Small intestine (tissue), 7 donors: ENCODE results near the gene BLVRA. TPM values are rescaled to one million over a fixed set of nuclear protein-coding genes. Genes with fewer than 3 reads are reported as not detected.

Source experiments
- DNase-seq, 2 donors: peaks; one replicate each; pipeline versions ENCODE4 v3.0.0 to v3.0.0-alpha.2; 2013
- FAIRE-seq: peaks from 2 replicates; lab custom pipeline; 2012; peaks lifted over from hg19 to GRCh38; lab: Jason Lieb, UNC
- H3K27ac ChIP-seq, 3 donors: one replicate each; pipeline ENCODE4 v1.5.1; 2013; ENCODE audit warnings: low read length in 2 of 3, mild to moderate bottlenecking in 2 of 3, control low read depth in 1 of 3, inconsistent platforms in 1 of 3, low read depth in 1 of 3, moderate library complexity in 1 of 3
- H3K27me3 ChIP-seq, 3 donors: one replicate each; pipeline ENCODE4 v1.6.1; 2013; ENCODE audit warnings: low read length in 3 of 3, inconsistent platforms in 1 of 3; ENCODE audit not compliant: control insufficient read depth in 3 of 3, insufficient read depth in 3 of 3
- H3K36me3 ChIP-seq, 3 donors: one replicate each; pipeline ENCODE4 v1.6.1; 2013; ENCODE audit warnings: low read length in 3 of 3, inconsistent platforms in 1 of 3, low read depth in 1 of 3, mild to moderate bottlenecking in 1 of 3, moderate library complexity in 1 of 3; ENCODE audit not compliant: control insufficient read depth in 3 of 3, insufficient read depth in 2 of 3
- H3K4me1 ChIP-seq, 3 donors: one replicate each; pipeline ENCODE4 v1.6.1; 2013; ENCODE audit warnings: low read length in 2 of 3, inconsistent platforms in 1 of 3, low read depth in 1 of 3, mild to moderate bottlenecking in 1 of 3, moderate library complexity in 1 of 3; ENCODE audit not compliant: control insufficient read depth in 3 of 3, insufficient read depth in 2 of 3
- H3K4me3 ChIP-seq, 3 donors: one replicate each; pipeline ENCODE4 v1.5.1; 2013; ENCODE audit warnings: low read length in 3 of 3, control low read depth in 1 of 3, inconsistent platforms in 1 of 3, low read depth in 1 of 3, mild to moderate bottlenecking in 1 of 3, moderate library complexity in 1 of 3
- H3K9me3 ChIP-seq, 2 donors: one replicate each; pipeline ENCODE4 v1.6.1; 2013; ENCODE audit warnings: low read depth in 1 of 2, low read length in 1 of 2; ENCODE audit not compliant: control insufficient read depth in 2 of 2, insufficient read depth in 1 of 2
- WGBS, 3 donors: extraction: QIAGEN DNeasy Blood & Tissue Kit; methylation state at CpG; one replicate each; pipeline ENCODE4 v1.1.7; 2013; 5-methylcytosine and 5-hydroxymethylcytosine counted together
- polyA plus RNA-seq, 4 donors: library from polyadenylated mRNA; stranded (reverse) in 3 of 4; unstranded in 1 of 4; fragments of 200-250 nt in 3 of 4; fragments of 120-200 nt in 1 of 4; gene quantifications; one replicate each; pipeline versions ENCODE4 v1.2.1 to v1.2.3, GENCODE V29; 2013
- donor health status: healthy with polysubstance abuse.
- donor health status: control.
- donor health status: control.
- donor health status: Bipolar disorder and iron deficiency.
- donor health status: healthy.

The BLVRA gene
- polyA plus RNA-seq, 4 donors: 3.4 to 22.2 (median 15.4) TPM

DNA sequence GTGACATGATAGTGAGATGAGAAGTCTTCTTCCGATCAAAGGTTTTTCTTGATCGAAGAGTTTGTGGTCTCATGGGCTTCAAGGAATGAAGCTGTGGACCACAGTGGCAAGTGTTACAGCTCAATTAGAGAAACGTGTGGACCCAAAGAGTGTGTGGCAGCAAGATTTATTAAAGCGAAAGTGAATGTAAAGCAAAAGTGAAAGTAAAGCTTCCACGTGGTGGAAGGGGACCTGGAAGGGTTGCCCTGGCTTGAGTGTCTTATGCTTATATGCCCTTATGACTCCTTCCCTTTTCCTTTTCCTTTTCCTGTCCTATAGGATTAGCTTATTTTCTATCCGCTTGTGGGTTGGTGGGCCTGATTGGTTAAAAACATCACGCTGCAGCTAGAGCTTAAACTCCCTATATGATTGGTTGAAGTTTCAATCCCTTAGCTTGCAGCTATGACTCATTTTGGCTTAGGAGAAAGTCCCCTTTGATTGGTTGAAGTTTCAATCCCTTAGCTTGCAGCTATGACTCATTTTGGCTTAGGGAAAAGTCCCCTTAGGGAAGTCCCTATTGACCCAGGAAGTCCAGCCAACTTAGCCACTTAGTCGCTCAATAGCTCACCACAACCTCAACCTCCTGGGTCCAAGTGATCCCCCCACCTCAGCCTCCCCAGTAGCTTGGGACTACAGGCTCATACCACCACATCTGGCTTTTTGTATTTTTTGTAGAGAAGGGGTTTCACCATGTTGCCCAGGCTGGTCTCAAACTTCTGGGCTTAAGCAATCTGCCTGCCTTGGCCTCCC, 76.2 kb downstream of the BLVRA start:
- WGBS, 3 donors: 44 to 61% (median 57%) methylated on average over 8 of the region's 8 CpGs
- H3K27me3 ChIP-seq: no peaks in the 10 kb centered on the region
- DNase-seq: peak; percentile 51 to 81
- H3K4me1 ChIP-seq: peaks cover 0 to 2% (median 2%) of the 10 kb centered on the region in 3 donors
- H3K27ac ChIP-seq: peak overlapping the region in 1 of 3 donors; percentile 57
- FAIRE-seq: no peak
- peak overlapping the region in 1 of 3 donors; percentile 30 for H3K4me3 ChIP-seq
- no peaks in the 10 kb centered on the region for H3K36me3 ChIP-seq
- H3K9me3 ChIP-seq: peaks cover 0 to 13% of the 10 kb centered on the region in 2 donors

DNA sequence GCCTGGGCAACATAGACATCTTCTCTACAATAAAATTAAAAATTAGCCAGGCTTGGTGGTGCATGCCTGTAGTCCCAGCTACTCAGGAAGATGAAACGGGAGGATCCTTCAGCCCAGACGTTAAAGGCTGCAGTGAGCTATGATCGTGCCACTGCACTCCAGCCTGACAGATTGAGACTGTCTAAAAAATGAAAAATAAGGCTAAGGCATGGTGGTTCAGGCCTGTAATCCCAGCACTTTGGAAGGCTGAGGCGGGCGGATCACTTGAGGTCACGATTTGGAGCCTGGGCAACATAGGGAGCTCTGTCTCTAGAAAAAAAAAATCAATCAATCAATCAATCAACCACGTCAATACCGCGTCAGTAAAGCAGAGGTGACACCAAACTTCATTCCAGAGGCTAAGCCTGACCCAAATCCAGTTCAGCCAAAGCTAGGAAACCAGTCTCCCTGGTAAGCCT, 79.8 kb downstream of the BLVRA start:
- Histone ChIP-seq H3K27me3 (no peaks in the 10 kb centered on the region), H3K4me3 (no peak overlapping the region), H3K36me3 (no peaks in the 10 kb centered on the region), H3K27ac (no peak overlapping the region), H3K9me3 (peaks cover 0 to 3% of the 10 kb centered on the region in 2 donors), H3K4me1 (peaks cover 0 to 2% (median 2%) of the 10 kb centered on the region in 3 donors)
- WGBS, 3 donors: 63 to 80% (median 63%) methylated on average over 9 of the region's 9 CpGs
- FAIRE-seq (no peak), DNase-seq (peak in 1 of 2 donors; percentile 3)

DNA sequence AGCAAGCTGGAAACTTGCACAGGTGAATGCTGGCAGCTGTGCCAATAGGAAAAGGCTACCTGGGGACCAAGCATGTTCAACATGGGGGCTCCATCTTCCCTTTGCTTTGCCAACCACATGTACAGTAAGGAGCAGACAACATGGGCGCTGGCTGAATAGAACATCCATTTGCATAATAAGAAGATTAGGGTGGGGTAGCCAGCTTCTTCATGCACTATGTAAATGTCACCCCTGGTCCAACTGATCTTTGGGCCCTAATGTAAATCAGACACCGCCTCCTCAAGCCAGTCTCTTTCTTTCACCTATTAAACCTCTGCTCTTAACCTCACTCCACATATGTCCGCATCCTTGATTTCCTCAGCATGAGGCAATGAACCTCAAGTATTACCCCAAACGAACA, 84.8 kb downstream of the BLVRA start:
- 86 to 94% (median 87%) methylated on average over 4 of the region's 4 CpGs for WGBS, 3 donors

DNA sequence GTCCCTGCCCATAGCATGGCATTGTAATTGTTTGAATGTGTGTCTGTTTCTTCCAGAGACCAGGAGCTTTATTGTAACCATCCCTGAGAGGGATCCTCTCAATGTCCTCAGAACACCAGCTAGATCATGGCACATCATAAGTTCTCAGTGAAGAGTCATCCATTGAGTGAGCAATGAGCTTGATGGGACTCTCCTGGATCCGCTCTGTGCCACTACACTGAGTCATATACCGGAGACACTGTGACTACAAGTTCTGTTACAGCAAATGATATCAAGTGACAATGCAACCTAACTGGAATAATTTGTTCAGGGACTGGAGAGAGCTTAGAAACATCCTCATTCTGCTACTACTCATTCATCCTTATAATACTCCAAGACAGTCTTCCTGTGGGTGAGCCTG, 85.8 kb downstream of the BLVRA start:
- Histone ChIP-seq H3K27ac (no peak overlapping the region), H3K27me3 (no peaks in the 10 kb centered on the region), H3K9me3 (no peaks in the 10 kb centered on the region), H3K36me3 (no peaks in the 10 kb centered on the region), H3K4me3 (no peak overlapping the region), H3K4me1 (no peaks in the 10 kb centered on the region)
- 89 to 94% (median 94%) methylated on average over 2 of the region's 2 CpGs for WGBS, 3 donors
- no peak for DNase-seq
- FAIRE-seq: no peak

More for the DNA sequence above, 84.8 kb downstream of the BLVRA start:
- peaks cover 0 to 2% (median 0%) of the 10 kb centered on the region in 3 donors for H3K4me1 ChIP-seq
- no peak overlapping the region for H3K4me3 ChIP-seq
- no peaks in the 10 kb centered on the region for H3K27me3 ChIP-seq
- no peak for DNase-seq
- H3K36me3 ChIP-seq: no peaks in the 10 kb centered on the region
- FAIRE-seq: no peak
- no peak overlapping the region for H3K27ac ChIP-seq
- no peaks in the 10 kb centered on the region for H3K9me3 ChIP-seq

DNA sequence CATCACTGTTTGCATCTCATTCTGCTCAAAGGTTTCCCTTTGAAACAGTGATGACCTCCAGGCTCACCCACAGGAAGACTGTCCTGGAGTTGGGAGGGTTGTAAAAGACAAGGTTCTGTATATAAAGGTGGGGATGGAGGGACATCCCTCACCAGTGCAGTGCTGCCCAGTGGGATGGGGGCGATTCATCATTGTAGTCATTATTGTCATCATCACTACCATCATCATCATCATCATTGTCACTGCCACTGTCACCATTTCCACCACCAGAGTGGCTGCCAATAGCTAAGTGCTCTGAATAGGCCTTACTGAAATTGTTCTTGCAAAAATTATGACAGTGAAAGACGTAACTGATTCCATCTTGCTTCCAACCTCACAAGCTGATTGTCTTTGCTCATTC, 86.2 kb downstream of the BLVRA start:
- Histone ChIP-seq H3K27me3 (no peaks in the 10 kb centered on the region), H3K36me3 (no peaks in the 10 kb centered on the region), H3K9me3 (no peaks in the 10 kb centered on the region), H3K4me1 (no peaks in the 10 kb centered on the region), H3K4me3 (no peak overlapping the region), H3K27ac (no peak overlapping the region)
- FAIRE-seq (no peak), DNase-seq (no peak)
- 84 to 87% (median 85%) methylated on average over 2 of the region's 2 CpGs for WGBS, 3 donors

DNA sequence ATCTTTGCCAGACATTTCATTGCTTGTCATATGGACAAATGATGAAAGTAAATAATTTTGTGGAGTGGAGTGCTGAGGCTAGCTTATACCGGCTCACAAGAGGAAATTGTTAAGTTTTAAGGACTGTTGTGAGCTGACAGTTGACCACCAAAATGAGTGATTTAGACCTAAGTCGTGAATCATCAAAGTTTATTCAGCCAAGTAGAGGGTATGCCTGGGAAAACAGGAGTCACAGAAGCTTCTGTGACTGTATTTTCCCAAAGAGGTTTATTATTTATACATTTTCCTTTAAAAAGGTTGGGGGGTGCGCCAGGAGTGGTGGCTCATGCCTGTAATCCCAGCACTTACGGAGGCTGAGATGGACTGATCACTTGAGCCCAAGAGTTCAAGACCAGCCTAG, 89.0 kb downstream of the BLVRA start:
- DNase-seq: no peak
- no peaks in the 10 kb centered on the region for H3K4me1 ChIP-seq
- no peak for FAIRE-seq
- 44 to 76% (median 71%) methylated on average over 4 of the region's 4 CpGs for WGBS, 3 donors
- H3K36me3 ChIP-seq: no peaks in the 10 kb centered on the region
- no peak overlapping the region for H3K4me3 ChIP-seq
- H3K9me3 ChIP-seq: no peaks in the 10 kb centered on the region
- H3K27ac ChIP-seq: no peak overlapping the region
- H3K27me3 ChIP-seq: no peaks in the 10 kb centered on the region

DNA sequence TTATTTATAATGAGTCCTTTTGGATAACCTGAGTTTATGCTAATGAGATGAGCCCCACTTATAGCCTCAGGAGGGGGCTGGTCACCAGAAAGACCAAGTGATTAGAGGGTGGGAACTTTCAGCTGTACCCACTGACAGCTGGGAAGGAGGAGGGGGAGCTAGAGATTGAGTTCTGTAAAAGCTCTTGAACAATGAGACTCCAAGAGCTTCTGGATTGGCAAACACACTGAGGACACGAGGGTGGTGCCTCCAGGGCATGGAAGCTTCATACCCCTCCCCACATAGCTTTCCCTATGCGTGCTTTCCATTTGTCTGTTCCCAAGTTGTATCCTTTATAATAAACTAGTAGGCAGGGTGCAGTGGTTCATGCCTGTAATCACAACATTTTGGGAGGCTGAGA, 90.6 kb downstream of the BLVRA start:
- DNase-seq (no peak), FAIRE-seq (no peak)
- H3K4me3 ChIP-seq: no peak overlapping the region
- 64 to 68% (median 66%) methylated on average over 2 of the region's 2 CpGs for WGBS, 3 donors
- no peaks in the 10 kb centered on the region for H3K9me3 ChIP-seq
- H3K36me3 ChIP-seq: no peaks in the 10 kb centered on the region
- H3K27me3 ChIP-seq: no peaks in the 10 kb centered on the region
- H3K27ac ChIP-seq: no peak overlapping the region
- H3K4me1 ChIP-seq: no peaks in the 10 kb centered on the region

DNA sequence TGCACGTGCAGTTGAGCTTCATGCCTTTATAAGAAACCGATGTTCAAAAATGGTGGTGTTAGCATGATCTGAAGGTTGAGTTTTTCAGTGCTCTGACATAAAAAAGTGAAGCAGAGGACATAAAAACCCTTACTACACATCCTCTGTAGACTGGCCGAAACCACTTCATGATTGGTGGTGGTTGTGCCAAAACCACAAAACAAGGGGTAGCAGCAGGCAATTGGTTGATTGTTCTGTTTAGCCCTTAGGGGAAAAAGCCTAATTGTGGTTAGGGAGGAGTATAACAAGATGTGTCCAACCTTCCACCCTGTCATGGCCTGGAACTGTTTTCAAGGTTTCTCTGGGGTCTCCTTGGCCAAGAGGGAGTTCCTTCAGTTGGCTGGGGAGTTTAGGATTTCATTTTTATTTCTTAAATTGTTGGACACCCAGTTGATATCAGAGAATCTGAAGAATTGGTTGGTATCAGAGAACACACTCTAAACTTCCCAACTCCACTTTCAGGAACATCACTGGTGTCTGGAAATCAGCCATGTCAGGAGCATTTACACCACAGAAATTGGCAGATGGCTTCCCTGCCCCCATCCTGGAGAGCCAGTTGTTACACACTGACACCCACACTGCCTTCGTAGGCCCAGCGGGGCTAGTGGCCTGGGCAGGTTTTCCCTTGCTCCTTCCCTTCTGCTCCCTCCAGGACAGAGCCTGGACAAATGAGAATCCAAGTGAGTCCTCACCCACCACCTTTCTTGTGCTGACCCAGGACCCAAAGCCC, 92.1 kb downstream of the BLVRA start:
- FAIRE-seq (no peak), DNase-seq (no peak)
- H3K4me1 ChIP-seq: no peaks in the 10 kb centered on the region
- no peaks in the 10 kb centered on the region for H3K36me3 ChIP-seq
- H3K9me3 ChIP-seq: no peaks in the 10 kb centered on the region
- H3K27ac ChIP-seq: no peak overlapping the region
- 82 to 94% (median 89%) methylated on average over 5 of the region's 5 CpGs for WGBS, 3 donors
- H3K4me3 ChIP-seq: no peak overlapping the region
- H3K27me3 ChIP-seq: no peaks in the 10 kb centered on the region
